Ishikawa (cell line): ENCODE data around the gene CD248.

ENCODE experiments used
- CREB1 ChIP-seq: IDR thresholded peaks from 2 replicates; pipeline ENCODE4 v1.6.1; 2012; ENCODE audit warnings: low read depth
- EP300 ChIP-seq: IDR thresholded peaks from 2 replicates; pipeline ENCODE4 v1.6.1; 2012; ENCODE audit warnings: borderline replicate concordance
- FOXM1 ChIP-seq: IDR thresholded peaks from 2 replicates; pipeline ENCODE4 v1.6.1; 2012; ENCODE audit warnings: low read depth, borderline replicate concordance
- YY1 ChIP-seq: IDR thresholded peaks from 2 replicates; pipeline ENCODE4 v1.6.1; 2012; ENCODE audit warnings: low read depth

DNA sequence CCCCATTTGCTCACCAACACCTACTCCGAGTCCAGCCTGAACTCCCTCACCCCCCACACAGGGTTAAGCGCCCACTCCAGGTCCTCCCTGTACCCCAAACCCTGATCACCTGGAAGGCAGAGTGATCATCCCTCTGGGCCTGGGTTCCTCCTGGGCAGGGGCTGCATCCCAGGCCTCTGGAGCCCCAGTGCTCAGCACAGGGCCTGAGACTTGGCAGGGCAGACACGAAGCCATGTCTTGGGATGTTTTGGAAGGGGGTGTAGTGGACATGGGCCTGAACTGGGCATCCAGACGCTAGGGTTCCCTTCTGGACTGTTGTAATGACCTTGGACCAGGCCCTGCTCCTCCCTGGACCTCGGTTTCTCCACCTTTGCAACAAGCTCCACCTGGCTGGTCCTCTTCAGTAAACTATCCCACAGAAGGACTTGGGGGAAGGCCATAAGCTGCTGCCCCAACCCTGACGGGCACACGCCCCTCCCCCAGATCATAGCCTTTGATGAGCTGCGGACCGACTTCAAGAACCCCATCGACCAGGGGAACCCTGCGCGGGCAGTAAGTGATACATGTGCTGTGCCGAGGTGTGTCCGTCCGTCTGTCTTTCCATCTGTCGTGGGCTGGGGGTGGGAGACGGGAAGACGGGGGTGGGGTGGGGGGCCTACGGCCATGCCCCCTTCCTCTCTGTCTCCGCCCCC lies 34.9 kb downstream of the CD248 start:
- TF ChIP-seq YY1 (no peak), CREB1 (no peak), FOXM1 (no peak), EP300 (no peak)
